Activated T-helper 1 cell treated with anti-CD3 and anti-CD28 coated beads, Interleukin-12 subunit alpha, Interleukin-12 subunit beta, Interleukin-2, Interleukin-4 antibody, amounts not matched to agents 30 ng/mL and 10 ng/mL and 1 ng/mL, durations not matched to agents 14 hours and 24 hours and 36 hours (primary cell): ENCODE measurements around the gene F7. TPM values are rescaled to one million over a fixed set of nuclear protein-coding genes. Genes with fewer than 3 reads are reported as not detected.
"Not testable (repeated sequence)": the region's sequence is repeated elsewhere in the genome, so short reads cannot be mapped to it uniquely, and the experiment has no call there.

Experiments used
- DNase-seq: peaks from one replicate; pipeline ENCODE4 v3.0.0; 2021; ENCODE audit warnings: low spot score
- H3K27ac Mint-ChIP-seq: one replicate; pipeline ENCODE4 v1.8.0; 2021; ENCODE audit warnings: mild to moderate bottlenecking, mixed read lengths
- H3K27me3 Mint-ChIP-seq: one replicate; pipeline ENCODE4 v1.8.0; 2022; ENCODE audit warnings: mild to moderate bottlenecking, moderate library complexity, mixed read lengths; ENCODE audit not compliant: insufficient read depth
- H3K36me3 Mint-ChIP-seq: one replicate; pipeline ENCODE4 v1.8.0; 2021; ENCODE audit warnings: low read depth, mixed read lengths
- H3K4me1 Mint-ChIP-seq: one replicate; pipeline ENCODE4 v1.8.0; 2021; ENCODE audit warnings: low read depth, mixed read lengths
- H3K4me3 Mint-ChIP-seq: one replicate; pipeline ENCODE4 v1.8.0; 2021; ENCODE audit warnings: mild to moderate bottlenecking, moderate library complexity, mixed read lengths
- H3K9me3 Mint-ChIP-seq: one replicate; pipeline ENCODE4 v1.8.0; 2021; ENCODE audit warnings: mixed read lengths
- intact Hi-C: fragments of 100-400 bp; cut with micrococcal nuclease; formaldehyde crosslinking; loops from one replicate; pipeline ENCODE4 v1.15.1; 2024
- total RNA-seq: library from RNA; stranded (reverse); gene quantifications from 2 replicates; pipeline ENCODE4 v1.2.3, GENCODE V29; 2022

Gene F7
- total RNA-seq, 1 donor from 2014 or later, result not detected

DNA sequence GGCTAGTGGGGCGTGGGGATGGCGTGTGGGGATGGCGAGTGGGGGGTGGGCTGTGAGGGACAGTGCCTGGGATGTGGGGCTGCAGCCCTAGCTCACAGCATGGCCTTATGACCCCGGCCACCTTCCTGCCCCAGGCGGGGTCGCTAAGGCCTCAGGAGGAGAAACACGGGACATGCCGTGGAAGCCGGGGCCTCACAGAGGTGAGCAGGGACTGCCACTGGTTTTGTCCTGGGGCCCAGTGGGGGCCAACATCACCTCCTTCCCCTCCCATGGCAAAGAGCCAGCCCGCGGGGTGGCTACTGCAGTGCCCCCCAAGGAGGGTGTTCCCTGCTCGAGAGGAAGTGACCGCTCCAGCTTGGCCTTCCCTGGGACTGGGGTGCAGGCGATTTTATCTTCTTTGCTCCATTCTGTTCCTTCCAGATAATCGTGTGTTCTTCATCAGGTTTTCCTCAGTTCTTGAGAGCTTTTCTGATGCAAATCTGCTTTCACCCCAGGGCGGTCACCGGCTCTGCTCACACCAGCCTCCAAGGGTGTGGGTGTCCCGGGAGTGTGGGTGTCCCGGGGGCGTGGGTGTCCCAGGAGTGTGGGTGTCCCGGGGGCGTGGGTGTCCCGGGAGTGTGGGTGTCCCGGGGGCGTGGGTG lies 1.2 kb downstream of the F7 start:
- peak overlapping the region; percentile 34 for H3K27ac Mint-ChIP-seq

DNA sequence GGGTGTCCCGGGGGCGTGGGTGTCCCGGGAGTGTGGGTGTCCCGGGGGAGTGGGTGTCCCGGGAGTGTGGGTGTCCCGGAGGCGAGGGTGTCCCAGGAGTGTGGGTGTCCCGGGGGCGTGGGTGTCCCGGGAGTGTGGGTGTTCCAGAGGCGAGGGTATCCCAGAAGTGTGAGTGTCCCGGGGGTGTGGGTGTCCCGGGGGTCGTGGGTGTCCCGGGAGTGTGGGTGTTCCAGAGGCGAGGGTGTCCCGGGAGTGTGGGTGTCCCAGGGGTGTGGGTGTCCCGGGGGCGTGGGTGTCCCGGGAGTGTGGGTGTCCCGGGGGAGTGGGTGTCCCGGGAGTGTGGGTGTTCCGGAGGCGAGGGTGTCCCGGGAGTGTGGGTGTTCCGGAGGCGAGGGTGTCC lies 2.9 kb downstream of the F7 start:
- H3K36me3 Mint-ChIP-seq, DNase-seq, H3K4me3 Mint-ChIP-seq, intact Hi-C loops, H3K27ac Mint-ChIP-seq, H3K4me1 Mint-ChIP-seq, H3K27me3 Mint-ChIP-seq, H3K9me3 Mint-ChIP-seq: not testable (repeated sequence)

More for the DNA sequence above, 1.2 kb downstream of the F7 start:
- intact Hi-C loops, result no loop called here
- Mint-ChIP-seq H3K9me3 (no peaks in the 10 kb centered on the region), H3K4me1 (no peaks in the 10 kb centered on the region), H3K36me3 (no peaks in the 10 kb centered on the region), H3K4me3 (no peak overlapping the region), H3K27me3 (no peaks in the 10 kb centered on the region)
- DNase-seq, result no peak

DNA sequence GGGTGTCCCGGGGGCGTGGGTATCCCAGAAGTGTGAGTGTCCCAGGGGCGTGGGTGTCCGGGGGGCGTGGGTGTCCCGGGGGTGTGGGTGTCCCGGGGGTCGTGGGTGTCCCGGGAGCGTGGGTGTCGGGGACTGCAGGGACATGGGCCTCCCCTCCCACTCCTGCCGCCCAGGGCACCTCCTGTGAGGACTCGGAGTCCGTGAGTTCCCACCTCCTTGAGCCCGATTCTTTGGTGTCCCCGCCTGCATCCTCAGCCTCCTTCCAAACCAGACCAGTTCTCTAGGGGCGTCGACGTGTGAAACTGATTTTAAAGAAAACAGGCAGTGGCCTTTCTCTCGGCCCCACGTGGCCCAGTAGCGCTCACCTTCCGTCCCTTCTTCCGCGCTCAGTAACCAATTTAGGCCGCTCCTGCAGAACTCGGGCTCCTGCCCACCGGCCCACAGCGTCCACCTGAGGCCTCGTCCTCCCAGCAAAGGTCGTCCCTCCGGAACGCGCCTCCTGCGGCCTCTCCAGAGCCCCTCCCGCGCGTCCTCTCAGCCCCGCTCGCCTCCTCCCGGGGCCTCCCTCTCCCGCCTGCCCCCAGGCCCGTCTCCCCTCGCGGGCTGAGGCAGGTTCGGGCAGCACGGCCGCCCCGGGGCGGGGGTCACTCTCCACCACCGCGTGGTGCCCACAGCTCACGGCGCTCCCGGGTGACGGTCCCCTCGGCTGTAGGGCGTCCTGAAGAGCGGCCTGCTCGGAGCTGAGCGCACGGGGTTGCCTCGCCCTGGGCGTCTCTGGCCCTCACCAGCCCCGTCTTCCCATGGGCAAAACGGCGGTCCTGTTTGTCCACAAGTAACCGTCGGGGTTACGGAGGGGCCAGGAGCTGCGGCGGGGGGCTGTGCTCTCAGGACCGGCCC lies 3.8 kb downstream of the F7 start:
- intact Hi-C loops, result loop anchor here (10.0 kb wide), 1 partner anchor 165 kb away; no protein-coding TSS in a partner anchor
- H3K4me1 Mint-ChIP-seq, result no peaks in the 10 kb centered on the region
- DNase-seq, result no peak
- H3K4me3 Mint-ChIP-seq, result peak overlapping the region; percentile 33
- H3K9me3 Mint-ChIP-seq, result no peaks in the 10 kb centered on the region
- peaks cover 6% of the 10 kb centered on the region for H3K27me3 Mint-ChIP-seq
- no peaks in the 10 kb centered on the region for H3K36me3 Mint-ChIP-seq
- peak overlapping the region; percentile 52 for H3K27ac Mint-ChIP-seq

DNA sequence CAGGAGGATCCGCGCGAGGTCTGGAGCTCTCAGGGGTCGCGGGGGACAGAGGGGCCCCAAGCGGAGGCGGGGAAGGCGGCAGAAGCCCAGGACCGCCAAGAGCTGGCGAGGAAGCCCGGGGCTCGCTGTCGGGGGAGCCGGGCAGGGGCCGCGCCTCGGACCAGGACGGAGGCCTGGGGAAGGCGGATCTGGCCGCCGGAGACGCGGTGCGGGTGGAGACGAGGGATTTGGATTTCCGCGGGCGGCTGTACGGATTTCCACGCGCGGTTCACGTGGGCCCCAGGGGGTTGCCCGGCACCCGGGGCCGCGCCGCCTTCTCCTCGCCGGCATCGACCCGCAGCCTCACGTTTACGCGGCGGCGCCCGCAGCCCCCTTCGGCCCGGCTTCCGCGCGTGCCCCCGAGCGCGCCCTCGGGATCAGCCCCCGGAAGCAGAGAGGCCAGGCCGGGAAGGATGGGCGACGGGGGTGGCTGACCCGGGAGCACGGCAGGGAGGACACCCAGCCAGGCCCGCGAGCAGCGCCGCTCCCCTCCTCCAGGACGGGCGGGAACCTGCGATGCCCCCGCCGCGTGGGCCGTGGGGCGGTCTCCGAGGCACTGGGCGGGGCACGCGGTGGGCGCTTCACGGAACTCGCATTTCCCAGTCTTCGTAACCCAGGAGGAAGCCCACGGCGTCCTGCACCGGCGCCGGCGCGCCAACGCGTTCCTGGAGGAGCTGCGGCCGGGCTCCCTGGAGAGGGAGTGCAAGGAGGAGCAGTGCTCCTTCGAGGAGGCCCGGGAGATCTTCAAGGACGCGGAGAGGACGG lies 4.7 kb downstream of the F7 start:
- DNase-seq, result no peak
- H3K4me1 Mint-ChIP-seq, result no peaks in the 10 kb centered on the region
- H3K27ac Mint-ChIP-seq, result no peak overlapping the region
- peaks cover 6% of the 10 kb centered on the region for H3K27me3 Mint-ChIP-seq
- H3K9me3 Mint-ChIP-seq, result no peaks in the 10 kb centered on the region
- H3K36me3 Mint-ChIP-seq, result no peaks in the 10 kb centered on the region
- H3K4me3 Mint-ChIP-seq, result no peak overlapping the region
- intact Hi-C loops, result loop anchor here (10.0 kb wide), 1 partner anchor 165 kb away; no protein-coding TSS in a partner anchor

DNA sequence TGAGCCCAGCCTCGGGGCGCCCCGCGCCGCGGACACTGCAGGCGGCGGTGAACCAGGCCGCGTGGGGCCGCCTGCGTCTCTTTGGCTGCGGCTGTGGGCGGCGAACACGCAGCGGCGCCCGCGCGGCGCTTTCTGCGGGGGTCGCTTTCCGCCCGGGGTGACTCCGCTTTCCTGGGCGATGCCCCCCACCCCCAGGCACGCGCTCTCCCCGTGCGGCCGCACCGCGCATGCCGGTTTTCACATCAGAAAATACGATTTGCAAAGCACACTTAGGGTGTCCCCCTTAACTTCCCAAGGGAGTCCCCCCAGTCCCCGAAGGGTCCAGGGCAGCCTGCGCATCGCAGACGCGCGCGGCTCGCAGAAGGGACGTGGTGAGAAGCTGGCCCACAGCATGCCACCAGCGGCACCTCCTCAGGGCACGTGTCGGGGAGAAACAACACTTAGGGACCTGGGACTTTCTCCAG lies 5.3 kb downstream of the F7 start:
- intact Hi-C loops, result loop anchor here (10.0 kb wide), 1 partner anchor 166 kb away; no protein-coding TSS in a partner anchor
- Mint-ChIP-seq H3K36me3 (no peaks in the 10 kb centered on the region), H3K27ac (no peak overlapping the region), H3K4me1 (no peaks in the 10 kb centered on the region), H3K9me3 (no peaks in the 10 kb centered on the region), H3K27me3 (peaks cover 6% of the 10 kb centered on the region), H3K4me3 (no peak overlapping the region)
- no peak for DNase-seq

DNA sequence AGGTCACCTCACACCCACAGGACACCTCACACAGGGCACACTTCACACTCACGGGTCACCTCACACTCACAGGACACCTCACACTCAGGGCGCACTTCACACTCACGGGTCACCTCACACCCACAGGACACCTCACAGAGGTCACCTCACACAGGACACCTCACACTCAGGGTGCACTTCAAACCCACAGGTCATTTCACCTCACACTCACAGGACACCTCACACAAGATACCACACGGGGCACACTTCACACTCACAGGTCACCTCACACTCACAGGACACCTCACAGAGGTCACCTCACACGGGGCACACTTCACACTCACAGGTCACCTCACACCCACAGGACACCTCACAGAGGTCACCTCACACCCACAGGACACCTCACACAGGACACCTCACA lies 6.2 kb downstream of the F7 start:
- H3K9me3 Mint-ChIP-seq, H3K4me1 Mint-ChIP-seq: not testable (repeated sequence)
- intact Hi-C loops, result loop anchor here (10.0 kb wide), 1 partner anchor 167 kb away; no protein-coding TSS in a partner anchor

DNA sequence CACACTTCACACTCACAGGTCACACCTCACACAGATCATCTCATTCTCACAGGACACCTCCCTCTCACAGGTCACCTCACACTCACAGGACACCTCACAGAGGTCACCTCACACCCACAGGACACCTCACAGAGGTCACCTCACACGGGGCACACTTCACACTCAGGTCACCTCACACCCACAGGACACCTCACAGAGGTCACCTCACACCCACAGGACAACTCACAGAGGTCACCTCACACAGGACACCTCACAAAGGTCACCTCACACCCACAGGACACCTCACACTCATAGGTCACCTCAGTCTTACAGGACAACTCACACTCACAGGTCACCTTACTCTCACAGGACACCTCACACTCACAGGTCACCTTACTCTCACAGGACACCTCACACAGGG lies 6.9 kb downstream of the F7 start:
- not testable (repeated sequence) for H3K36me3 Mint-ChIP-seq, DNase-seq, H3K4me3 Mint-ChIP-seq, H3K27ac Mint-ChIP-seq, H3K9me3 Mint-ChIP-seq, H3K27me3 Mint-ChIP-seq, H3K4me1 Mint-ChIP-seq
- intact Hi-C loops, result loop anchor here (10.0 kb wide), 1 partner anchor 168 kb away; no protein-coding TSS in a partner anchor

More for the DNA sequence above, 6.2 kb downstream of the F7 start:
- DNase-seq, H3K27me3 Mint-ChIP-seq, H3K4me3 Mint-ChIP-seq, H3K27ac Mint-ChIP-seq, H3K36me3 Mint-ChIP-seq: not testable (repeated sequence)

DNA sequence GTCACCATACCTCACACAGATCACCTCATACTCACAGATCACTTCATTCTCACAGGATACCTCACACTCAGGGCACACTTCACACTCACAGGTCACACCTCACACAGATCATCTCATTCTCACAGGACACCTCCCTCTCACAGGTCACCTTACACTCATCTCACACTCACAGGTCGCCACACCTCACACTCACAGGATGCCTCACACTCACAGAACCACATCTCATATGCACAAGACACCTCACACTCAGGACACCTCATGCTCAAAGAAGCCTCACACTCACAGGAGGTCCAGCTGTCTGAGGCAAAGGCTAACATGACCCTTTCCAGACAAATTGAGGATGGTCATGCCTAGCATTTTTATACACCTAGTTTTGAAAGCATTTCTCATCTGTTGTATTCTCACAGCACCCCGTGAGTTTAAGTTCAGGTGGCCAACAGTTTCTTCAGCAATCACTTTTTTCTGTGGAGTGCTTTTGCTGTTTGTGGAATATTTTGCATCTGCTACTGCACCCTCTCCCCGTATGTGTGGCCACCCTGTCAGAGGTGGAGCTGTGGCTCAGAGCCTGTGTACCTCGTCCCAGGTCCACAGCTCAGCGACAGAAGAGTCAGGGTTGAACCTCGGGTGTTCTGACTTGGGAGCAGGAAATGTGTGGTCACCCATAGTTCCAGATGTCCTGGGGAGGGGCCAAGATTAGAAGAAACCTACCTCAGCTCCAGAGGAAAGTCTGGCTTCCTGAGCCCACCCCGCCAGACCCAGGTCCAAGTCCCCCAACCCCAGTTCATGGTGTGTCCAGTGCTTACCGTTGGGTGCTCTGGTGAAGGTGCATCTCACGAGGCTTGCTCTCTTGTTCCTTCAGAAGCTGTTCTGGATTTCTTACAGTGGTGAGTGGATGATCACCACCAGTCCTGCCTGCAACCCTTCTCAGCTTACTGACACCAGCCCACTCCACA lies 7.6 kb downstream of the F7 start:
- Mint-ChIP-seq H3K4me3 (no peak overlapping the region), H3K9me3 (no peaks in the 10 kb centered on the region), H3K27me3 (peaks cover 6% of the 10 kb centered on the region), H3K27ac (no peak overlapping the region), H3K4me1 (no peaks in the 10 kb centered on the region), H3K36me3 (no peaks in the 10 kb centered on the region)
- intact Hi-C loops, result loop anchor here (10.0 kb wide), 1 partner anchor 168 kb away; no protein-coding TSS in a partner anchor
- DNase-seq, result no peak

DNA sequence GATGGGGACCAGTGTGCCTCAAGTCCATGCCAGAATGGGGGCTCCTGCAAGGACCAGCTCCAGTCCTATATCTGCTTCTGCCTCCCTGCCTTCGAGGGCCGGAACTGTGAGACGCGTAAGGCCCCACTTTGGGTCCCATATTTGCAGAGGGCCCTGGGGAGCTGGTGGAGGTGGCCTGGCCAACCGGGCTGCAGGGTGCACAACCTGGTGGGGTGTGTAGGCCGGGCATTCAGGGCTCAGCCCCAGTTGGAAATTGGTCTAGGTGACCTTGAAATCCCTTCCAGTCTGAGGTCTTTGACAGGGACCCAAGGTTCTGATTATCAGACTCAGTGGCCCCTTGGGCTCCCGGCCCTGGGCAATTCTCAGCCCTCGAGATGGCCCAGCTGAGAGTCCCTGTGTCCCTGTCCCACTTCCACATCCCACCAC lies 8.3 kb downstream of the F7 start:
- Mint-ChIP-seq H3K9me3 (no peaks in the 10 kb centered on the region), H3K27me3 (peaks cover 6% of the 10 kb centered on the region), H3K36me3 (no peaks in the 10 kb centered on the region), H3K4me1 (no peaks in the 10 kb centered on the region), H3K4me3 (no peak overlapping the region), H3K27ac (no peak overlapping the region)
- no peak for DNase-seq
- intact Hi-C loops, result loop anchor here (10.0 kb wide), 1 partner anchor 169 kb away; no protein-coding TSS in a partner anchor

DNA sequence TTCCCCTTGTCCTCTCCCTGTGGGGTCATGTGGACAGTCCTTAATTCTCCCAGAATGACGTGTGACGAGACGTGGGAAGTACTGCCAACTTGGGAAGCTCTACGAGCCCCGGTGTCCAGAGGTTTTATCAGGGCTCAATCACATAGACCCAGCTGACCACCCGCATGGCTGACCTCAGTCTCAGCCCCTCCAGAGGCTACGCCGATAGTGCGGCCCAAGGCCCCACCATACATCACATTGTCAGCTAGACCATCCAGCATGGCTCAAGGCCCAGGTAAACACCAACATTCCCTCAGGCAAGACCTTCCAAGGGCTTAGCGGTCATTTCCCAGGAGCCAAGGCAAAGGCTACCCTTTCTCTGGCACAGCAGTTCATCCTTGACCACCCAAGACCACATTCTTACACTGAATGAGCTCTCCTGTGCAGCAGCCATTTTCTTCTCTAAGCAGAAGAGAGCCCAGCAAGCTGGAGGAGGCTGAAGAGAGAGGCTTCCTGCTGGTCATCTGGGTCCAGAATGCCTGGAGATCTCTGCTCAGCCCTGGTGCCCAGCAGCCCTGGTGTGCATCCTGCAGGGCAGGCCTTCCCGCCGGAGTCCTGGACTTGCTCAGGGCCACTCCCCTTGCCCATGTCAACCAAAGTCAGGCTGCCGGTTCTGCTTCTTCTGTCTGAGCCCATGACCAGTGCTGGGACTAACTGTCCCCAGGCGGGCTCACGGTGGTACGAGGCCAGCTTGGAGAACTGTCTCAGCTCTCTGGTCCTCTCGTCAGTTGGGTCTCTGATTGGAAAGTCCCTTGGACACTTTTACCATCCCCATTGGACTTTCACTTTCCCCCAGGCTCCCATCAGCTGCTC lies 9.1 kb downstream of the F7 start:
- intact Hi-C loops, result loop anchor here (10.0 kb wide), 1 partner anchor 170 kb away; no protein-coding TSS in a partner anchor
- H3K27me3 Mint-ChIP-seq, result peaks cover 6% of the 10 kb centered on the region
- H3K4me1 Mint-ChIP-seq, result no peaks in the 10 kb centered on the region
- H3K36me3 Mint-ChIP-seq, result no peaks in the 10 kb centered on the region
- H3K9me3 Mint-ChIP-seq, result no peaks in the 10 kb centered on the region
- DNase-seq, result no peak
- no peak overlapping the region for H3K27ac Mint-ChIP-seq
- no peak overlapping the region for H3K4me3 Mint-ChIP-seq
